NCI-H748 (cell line): Measurements from ENCODE around the gene FAM135A.
"Not testable (repeated sequence)": the region's sequence is repeated elsewhere in the genome, so short reads cannot be mapped to it uniquely, and the experiment has no call there.

Source experiments
- DNase-seq: peaks from one replicate; lab custom pipeline; 2025; ENCODE audit not compliant: unreplicated experiment; lab: John Stamatoyannopoulos, UW

FAM135A gene

GRCh38 chr6:70537266-70537665, 124.0 kb downstream of the FAM135A start:
- no peak for DNase-seq

GRCh38 chr6:70538376-70538775, 125.1 kb downstream of the FAM135A start:
- DNase-seq: no peak

- DNase-seq: peak; percentile 13
Observed at GRCh38 chr6:70547313-70547712, 134.0 kb downstream of the FAM135A start.

- DNase-seq: no peak
Observed at GRCh38 chr6:70547905-70548304, 134.6 kb downstream of the FAM135A start.

- no peak for DNase-seq
Observed at GRCh38 chr6:70549327-70549726, 136.0 kb downstream of the FAM135A start.

GRCh38 chr6:70551566-70551965, 138.3 kb downstream of the FAM135A start:
- DNase-seq: no peak

- DNase-seq: not testable (repeated sequence)
Observed at GRCh38 chr6:70552286-70552940, 139.1 kb downstream of the FAM135A start.

- no peak for DNase-seq
Observed at GRCh38 chr6:70552974-70553373, 139.7 kb downstream of the FAM135A start.

GRCh38 chr6:70557998-70558397, 144.7 kb downstream of the FAM135A start:
- DNase-seq: no peak

GRCh38 chr6:70562401-70562800, 149.1 kb downstream of the FAM135A start:
- DNase-seq: not testable (repeated sequence)

GRCh38 chr6:70563530-70563929, 150.2 kb downstream of the FAM135A start:
- no peak for DNase-seq

- DNase-seq: peak; percentile 93
Observed at GRCh38 chr6:70566751-70567382, 153.6 kb downstream of the FAM135A start, which contains the start of gene SDHAF4. Gene SDHAF4, plus strand, starts transcription at chr6:70566930. Its CDS starts 11 bp downstream, at chr6:70566941.

GRCh38 chr6:70574643-70575042, 161.3 kb downstream of the FAM135A start:
- no peak for DNase-seq

- peak; percentile 32 for DNase-seq
Observed at GRCh38 chr6:70575899-70576495, 162.7 kb downstream of the FAM135A start.

- no peak for DNase-seq
Observed at GRCh38 chr6:70586114-70586513, 172.8 kb downstream of the FAM135A start.

GRCh38 chr6:70590400-70590799, 177.1 kb downstream of the FAM135A start:
- no peak for DNase-seq

GRCh38 chr6:70592391-70593117, 179.2 kb downstream of the FAM135A start:
- no peak for DNase-seq

GRCh38 chr6:70593118-70593486, 179.8 kb downstream of the FAM135A start:
- no peak for DNase-seq

GRCh38 chr6:70599187-70599586, 185.9 kb downstream of the FAM135A start:
- DNase-seq: no peak

GRCh38 chr6:70601014-70601413, 187.7 kb downstream of the FAM135A start:
- DNase-seq: no peak

GRCh38 chr6:70604254-70604653, 190.9 kb downstream of the FAM135A start:
- DNase-seq: no peak

- not testable (repeated sequence) for DNase-seq
Observed at GRCh38 chr6:70607371-70607770, 194.1 kb downstream of the FAM135A start.
